Measurements from ENCODE around the gene CACNB2.

Gene CACNB2

DNA sequence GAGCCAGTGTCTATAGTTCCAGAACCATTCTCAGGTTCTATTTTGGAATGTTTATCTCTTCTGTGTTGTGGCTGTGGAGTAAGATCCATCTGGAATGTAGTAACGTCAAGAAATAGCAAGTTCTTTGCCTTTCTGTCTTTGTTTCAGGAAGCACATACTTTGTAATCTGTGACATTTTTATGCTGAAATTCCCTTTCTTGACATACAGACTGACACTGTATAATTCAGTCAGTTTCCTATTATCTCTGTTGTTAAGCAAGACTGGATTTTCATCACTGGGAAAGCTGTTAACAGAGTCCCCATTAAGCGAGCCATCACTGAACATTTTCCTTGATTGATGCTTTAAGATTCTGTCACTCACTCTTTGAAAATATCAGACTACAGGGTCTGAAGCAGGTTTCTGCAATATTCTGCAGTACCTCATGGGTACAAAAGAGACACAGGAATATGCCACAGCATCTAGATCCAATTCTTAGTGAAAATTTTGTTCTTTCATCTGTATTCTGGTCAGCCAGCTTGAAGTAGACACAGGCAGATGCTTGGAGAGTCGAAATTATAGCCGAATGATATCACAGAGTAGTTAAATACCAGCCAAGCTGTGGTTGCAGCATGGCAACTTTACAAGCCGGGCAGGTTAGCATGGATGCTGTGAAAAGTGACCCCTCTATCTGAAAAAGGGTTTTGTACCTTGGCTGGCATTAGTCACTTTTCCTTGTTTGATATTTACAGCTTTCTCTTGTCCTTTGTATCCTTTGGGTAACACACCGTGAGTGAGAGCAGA lies 62.6 kb downstream of the CACNB2 start:
- no peak overlapping the region for H2BK15ac ChIP-seq (ENCODE audit: low read depth, poor library complexity, severe bottlenecking)
- H3K79me1 ChIP-seq (replicated peaks; ENCODE audit: low read length, poor library complexity, severe bottlenecking): no peaks in the 10 kb centered on the region
- H3K9me3 ChIP-seq (ENCODE audit: control insufficient read depth, low read length): no peaks in the 10 kb centered on the region
- H3K14ac ChIP-seq (ENCODE audit: low read length in 2 of 2): no peak overlapping the region
- H4K91ac ChIP-seq (ENCODE audit: low read length): no peak overlapping the region
- no peak overlapping the region for H2AFZ ChIP-seq (ENCODE audit: low read depth, low read length)
- DNase-seq: no peak
- no peaks in the 10 kb centered on the region for H3K36me3 ChIP-seq (ENCODE audit: control insufficient read depth in 1 of 2, insufficient read depth in 2 of 2, low read depth in 1 of 2, low read length in 2 of 2)
- 72% methylated on average over 5 of the region's 6 CpGs for WGBS
- H3K4me3 ChIP-seq (ENCODE audit: insufficient read depth in 1 of 2, low read depth in 1 of 2, low read length in 2 of 2): no peak overlapping the region
- no peak overlapping the region for H2BK12ac ChIP-seq (ENCODE audit: low read length in 2 of 2)
- H2BK5ac ChIP-seq (ENCODE audit: low read depth, low read length, poor library complexity, severe bottlenecking): no peak overlapping the region
- H4K8ac ChIP-seq (ENCODE audit: low read length): no peak overlapping the region
- H3K18ac ChIP-seq (ENCODE audit: low read depth in 1 of 2, low read length in 2 of 2): no peak overlapping the region
- no peak overlapping the region for H3K4ac ChIP-seq (ENCODE audit: low read depth in 1 of 2, low read length in 2 of 2)
- H3K23ac ChIP-seq (ENCODE audit: low read length in 2 of 2): no peak overlapping the region
- no peak overlapping the region for H2BK120ac ChIP-seq (ENCODE audit: low read depth, low read length)
- H3K4me2 ChIP-seq (ENCODE audit: low read length, poor library complexity, severe bottlenecking): no peak overlapping the region
- no peaks in the 10 kb centered on the region for H3K4me1 ChIP-seq (ENCODE audit: control insufficient read depth, insufficient read depth, low read depth, low read length)
- no peak overlapping the region for H3K27ac ChIP-seq (ENCODE audit: low read length, poor library complexity, severe bottlenecking)
- no peak overlapping the region for H3K9ac ChIP-seq (ENCODE audit: low read length)
- peaks cover 3 to 6% of the 10 kb centered on the region in 2 experiments for H3K27me3 ChIP-seq (ENCODE audit: control insufficient read depth in 1 of 2, insufficient read depth in 1 of 2, low read length in 2 of 2)
- H2AK5ac ChIP-seq (ENCODE audit: low read length, severe bottlenecking): no peak overlapping the region

DNA sequence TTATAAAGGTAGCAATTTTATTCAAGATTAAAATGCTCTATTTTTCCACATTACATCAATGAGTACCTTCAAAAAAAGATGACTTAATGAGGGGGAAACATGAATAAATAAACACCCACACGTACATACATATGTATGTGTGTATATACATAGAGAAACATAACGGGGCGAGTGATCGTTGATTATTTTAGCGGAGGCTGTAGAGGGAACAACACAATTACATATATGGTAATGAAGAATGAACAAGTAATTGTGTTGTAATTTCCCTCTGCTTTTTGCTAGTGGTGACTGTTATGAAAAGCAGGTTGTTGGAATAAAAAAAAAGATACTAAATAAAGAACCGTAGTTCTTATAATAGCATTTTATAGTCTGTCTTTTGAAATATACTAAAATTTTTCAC lies 63.2 kb downstream of the CACNB2 start:
- H2BK12ac ChIP-seq (ENCODE audit: low read length in 2 of 2): no peak overlapping the region
- no peak overlapping the region for H3K4ac ChIP-seq (ENCODE audit: low read depth in 1 of 2, low read length in 2 of 2)
- no peaks in the 10 kb centered on the region for H3K79me1 ChIP-seq (replicated peaks; ENCODE audit: low read length, poor library complexity, severe bottlenecking)
- no peak overlapping the region for H3K23ac ChIP-seq (ENCODE audit: low read length in 2 of 2)
- no peak for DNase-seq
- no peak overlapping the region for H3K14ac ChIP-seq (ENCODE audit: low read length in 2 of 2)
- no peak overlapping the region for H3K27ac ChIP-seq (ENCODE audit: low read length, poor library complexity, severe bottlenecking)
- H4K91ac ChIP-seq (ENCODE audit: low read length): no peak overlapping the region
- no peak overlapping the region for H2BK15ac ChIP-seq (ENCODE audit: low read depth, poor library complexity, severe bottlenecking)
- H3K9ac ChIP-seq (ENCODE audit: low read length): no peak overlapping the region
- H4K8ac ChIP-seq (ENCODE audit: low read length): no peak overlapping the region
- H3K36me3 ChIP-seq (ENCODE audit: control insufficient read depth in 1 of 2, insufficient read depth in 2 of 2, low read depth in 1 of 2, low read length in 2 of 2): no peaks in the 10 kb centered on the region
- no peak overlapping the region for H2AFZ ChIP-seq (ENCODE audit: low read depth, low read length)
- H3K4me3 ChIP-seq (ENCODE audit: insufficient read depth in 1 of 2, low read depth in 1 of 2, low read length in 2 of 2): no peak overlapping the region
- peaks cover 3 to 6% of the 10 kb centered on the region in 2 experiments for H3K27me3 ChIP-seq (ENCODE audit: control insufficient read depth in 1 of 2, insufficient read depth in 1 of 2, low read length in 2 of 2)
- H2BK5ac ChIP-seq (ENCODE audit: low read depth, low read length, poor library complexity, severe bottlenecking): no peak overlapping the region
- 100% methylated on average over 4 of the region's 6 CpGs for WGBS
- no peaks in the 10 kb centered on the region for H3K9me3 ChIP-seq (ENCODE audit: control insufficient read depth, low read length)
- no peak overlapping the region for H2AK5ac ChIP-seq (ENCODE audit: low read length, severe bottlenecking)
- no peaks in the 10 kb centered on the region for H3K4me1 ChIP-seq (ENCODE audit: control insufficient read depth, insufficient read depth, low read depth, low read length)
- H2BK120ac ChIP-seq (ENCODE audit: low read depth, low read length): no peak overlapping the region
- H3K18ac ChIP-seq (ENCODE audit: low read depth in 1 of 2, low read length in 2 of 2): no peak overlapping the region
- no peak overlapping the region for H3K4me2 ChIP-seq (ENCODE audit: low read length, poor library complexity, severe bottlenecking)

DNA sequence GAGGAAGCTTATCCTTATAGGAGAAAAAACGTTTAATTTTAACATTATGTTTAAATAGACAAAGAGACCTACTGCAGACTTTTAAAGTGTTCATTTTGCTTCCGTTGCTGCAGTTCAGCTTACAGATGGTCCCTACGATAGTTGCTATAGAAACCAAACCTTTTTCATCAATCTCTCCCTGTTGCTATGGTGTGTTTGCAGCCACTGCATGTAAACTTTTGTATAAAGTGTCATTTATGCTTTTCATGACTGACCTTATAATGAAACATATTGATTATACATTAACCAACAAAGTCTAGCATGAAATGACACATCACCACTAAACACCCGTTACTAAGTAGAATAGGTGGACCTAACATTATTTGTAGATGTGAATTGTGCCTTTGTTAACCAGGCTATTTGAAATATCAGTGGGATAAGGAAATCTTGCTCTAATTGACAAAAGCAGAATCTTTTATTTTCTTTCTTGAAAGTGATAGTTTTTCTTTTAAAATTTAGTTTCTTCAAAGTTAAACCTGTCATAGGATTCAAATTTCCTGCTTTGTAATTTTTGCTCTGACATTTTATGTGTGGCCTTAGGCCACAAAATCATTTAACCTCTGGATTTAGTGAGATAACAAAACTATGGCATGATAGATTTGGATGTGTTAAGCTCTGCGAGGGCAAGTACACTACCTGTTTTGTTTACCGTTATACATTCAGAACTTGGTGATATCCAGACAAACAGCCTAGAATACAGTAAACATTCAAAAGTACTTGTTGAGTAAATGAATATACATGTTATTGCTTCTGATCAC lies 64.0 kb downstream of the CACNB2 start:
- Histone ChIP-seq H2BK5ac (ENCODE audit: low read depth, low read length, poor library complexity, severe bottlenecking) (no peak overlapping the region), H3K4me3 (ENCODE audit: insufficient read depth in 1 of 2, low read depth in 1 of 2, low read length in 2 of 2) (no peak overlapping the region), H2BK120ac (ENCODE audit: low read depth, low read length) (no peak overlapping the region)

DNA sequence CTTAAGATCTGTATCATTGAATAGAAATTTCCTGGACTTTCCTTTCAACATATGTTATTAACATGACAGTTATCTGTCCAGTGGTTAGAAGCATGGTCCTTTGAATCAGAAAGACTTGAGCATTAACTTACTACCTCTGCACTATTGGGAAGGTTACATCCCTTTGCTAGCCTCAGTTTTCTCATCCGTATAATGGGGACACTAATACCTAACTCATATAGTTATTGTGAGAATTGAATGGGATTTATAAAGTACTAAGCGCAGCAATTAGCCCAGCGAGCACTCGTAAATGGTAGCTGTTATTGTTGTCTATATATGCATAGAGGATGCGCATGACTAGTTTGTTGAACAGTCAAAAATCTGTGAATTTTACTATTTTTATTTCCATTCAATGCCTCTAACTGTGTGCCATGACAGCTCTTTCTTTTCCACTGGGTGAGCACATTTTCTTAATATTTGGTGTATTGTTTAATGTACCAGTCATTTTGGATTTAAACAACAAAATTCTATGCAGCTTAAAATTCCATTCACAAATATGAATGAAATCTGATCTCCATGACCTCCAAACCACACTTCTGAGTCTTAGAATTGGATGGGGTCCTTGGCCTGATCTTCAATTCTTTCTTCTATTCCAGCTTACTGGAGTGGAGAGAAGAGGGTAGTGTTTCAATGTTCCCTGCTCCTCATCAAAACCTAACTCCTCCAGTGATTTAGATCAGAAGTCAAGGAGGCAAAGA lies 65.0 kb downstream of the CACNB2 start:
- H2BK120ac ChIP-seq (ENCODE audit: low read depth, low read length): no peak overlapping the region
- no peaks in the 10 kb centered on the region for H3K36me3 ChIP-seq (ENCODE audit: control insufficient read depth in 1 of 2, insufficient read depth in 2 of 2, low read depth in 1 of 2, low read length in 2 of 2)
- H2BK12ac ChIP-seq (ENCODE audit: low read length in 2 of 2): no peak overlapping the region
- H3K18ac ChIP-seq (ENCODE audit: low read depth in 1 of 2, low read length in 2 of 2): no peak overlapping the region
- H3K14ac ChIP-seq (ENCODE audit: low read length in 2 of 2): no peak overlapping the region
- no peak overlapping the region for H4K8ac ChIP-seq (ENCODE audit: low read length)
- H3K4ac ChIP-seq (ENCODE audit: low read depth in 1 of 2, low read length in 2 of 2): no peak overlapping the region
- WGBS: no CpG with 5 or more reads among the region's 5 CpGs
- no peak overlapping the region for H3K23ac ChIP-seq (ENCODE audit: low read length in 2 of 2)
- H3K4me2 ChIP-seq (ENCODE audit: low read length, poor library complexity, severe bottlenecking): no peak overlapping the region
- H4K91ac ChIP-seq (ENCODE audit: low read length): no peak overlapping the region
- H3K27me3 ChIP-seq (ENCODE audit: control insufficient read depth in 1 of 2, insufficient read depth in 1 of 2, low read length in 2 of 2): peaks cover 0 to 10% of the 10 kb centered on the region in 2 experiments
- no peak overlapping the region for H3K27ac ChIP-seq (ENCODE audit: low read length, poor library complexity, severe bottlenecking)
- H3K4me3 ChIP-seq (ENCODE audit: insufficient read depth in 1 of 2, low read depth in 1 of 2, low read length in 2 of 2): no peak overlapping the region
- H3K9me3 ChIP-seq (ENCODE audit: control insufficient read depth, low read length): no peaks in the 10 kb centered on the region
- no peak for DNase-seq
- H2BK15ac ChIP-seq (ENCODE audit: low read depth, poor library complexity, severe bottlenecking): no peak overlapping the region
- no peaks in the 10 kb centered on the region for H3K79me1 ChIP-seq (replicated peaks; ENCODE audit: low read length, poor library complexity, severe bottlenecking)
- H3K4me1 ChIP-seq (ENCODE audit: control insufficient read depth, insufficient read depth, low read depth, low read length): no peaks in the 10 kb centered on the region
- no peak overlapping the region for H2BK5ac ChIP-seq (ENCODE audit: low read depth, low read length, poor library complexity, severe bottlenecking)
- H2AFZ ChIP-seq (ENCODE audit: low read depth, low read length): no peak overlapping the region
- no peak overlapping the region for H2AK5ac ChIP-seq (ENCODE audit: low read length, severe bottlenecking)
- H3K9ac ChIP-seq (ENCODE audit: low read length): no peak overlapping the region

More for the DNA sequence above, 64.0 kb downstream of the CACNB2 start:
- Histone ChIP-seq H2BK15ac (ENCODE audit: low read depth, poor library complexity, severe bottlenecking) (no peak overlapping the region), H3K23ac (ENCODE audit: low read length in 2 of 2) (no peak overlapping the region), H3K14ac (ENCODE audit: low read length in 2 of 2) (no peak overlapping the region), H4K8ac (ENCODE audit: low read length) (no peak overlapping the region), H3K27me3 (ENCODE audit: control insufficient read depth in 1 of 2, insufficient read depth in 1 of 2, low read length in 2 of 2) (peaks cover 2 to 10% of the 10 kb centered on the region in 2 experiments), H2BK12ac (ENCODE audit: low read length in 2 of 2) (no peak overlapping the region), H3K4me2 (ENCODE audit: low read length, poor library complexity, severe bottlenecking) (no peak overlapping the region), H3K27ac (ENCODE audit: low read length, poor library complexity, severe bottlenecking) (no peak overlapping the region), H3K4ac (ENCODE audit: low read depth in 1 of 2, low read length in 2 of 2) (no peak overlapping the region), H3K18ac (ENCODE audit: low read depth in 1 of 2, low read length in 2 of 2) (no peak overlapping the region), H2AFZ (ENCODE audit: low read depth, low read length) (no peak overlapping the region), H3K4me1 (ENCODE audit: control insufficient read depth, insufficient read depth, low read depth, low read length) (no peaks in the 10 kb centered on the region), H3K79me1 (replicated peaks; ENCODE audit: low read length, poor library complexity, severe bottlenecking) (no peaks in the 10 kb centered on the region), H3K9ac (ENCODE audit: low read length) (no peak overlapping the region), H2AK5ac (ENCODE audit: low read length, severe bottlenecking) (no peak overlapping the region), H3K36me3 (ENCODE audit: control insufficient read depth in 1 of 2, insufficient read depth in 2 of 2, low read depth in 1 of 2, low read length in 2 of 2) (no peaks in the 10 kb centered on the region), H4K91ac (ENCODE audit: low read length) (no peak overlapping the region), H3K9me3 (ENCODE audit: control insufficient read depth, low read length) (no peaks in the 10 kb centered on the region)
- no peak for DNase-seq
- 71% methylated on average over 1 of the region's 6 CpGs for WGBS

Measured in mesenchymal stem cell (in vitro differentiated cells and primary cell).